ENCODE measurements around the gene NDUFAF3.
"Not testable (repeated sequence)": the region's sequence is repeated elsewhere in the genome, so short reads cannot be mapped to it uniquely, and the experiment has no call there.

NDUFAF3 gene

GRCh38 chr3:49006408-49007067 is 15.4 kb upstream of the NDUFAF3 start:
- Histone ChIP-seq H3K36me3 (peaks cover 6 to 24% (median 11%) of the 10 kb centered on the region in 11 experiments; a peak in 21 of 22 replicates), H3K27me3 (no peaks in the 10 kb centered on the region), H3K27ac (peak overlapping the region; percentile 87 to 99 (median 95)), H3K9me3 (replicated peaks in 1 of 11) (no peaks in the 10 kb centered on the region), H4K20me1 (peaks cover 10 to 37% (median 35%) of the 10 kb centered on the region in 11 experiments; a peak in 21 of 22 replicates), H3K4me1 (peaks cover 28 to 41% (median 35%) of the 10 kb centered on the region in 10 experiments), H3K9ac (peak overlapping the region; percentile 87 to 99 (median 94)), H3K4me3 (peak overlapping the region; percentile 67 to 91 (median 80)), H3K4me2 (peak overlapping the region; percentile 94 to 100 (median 96))
- TF ChIP-seq Cebpa-rat (IDR thresholded peaks at IDR 0.05) = no peak

GRCh38 chr3:49007068-49007770 is 14.7 kb upstream of the NDUFAF3 start, which contains the start of gene WDR6:
WDR6 (plus strand) TSS chr3:49007391; CDS start chr3:49007432, 41 bp downstream.
- Histone ChIP-seq H3K4me3 (peak within 1 kb of the TSS; percentile 67 to 91 (median 80)), H3K27me3 (no peaks in the 10 kb centered on the region), H3K27ac (peak within 1 kb of the TSS; percentile 87 to 99 (median 95)), H4K20me1 (peaks cover 17 to 44% (median 42%) of the 10 kb centered on the region in 11 experiments; a peak in 21 of 22 replicates), H3K9ac (peak within 1 kb of the TSS; percentile 87 to 99 (median 94)), H3K4me2 (peak within 1 kb of the TSS; percentile 94 to 100 (median 96)), H3K36me3 (peaks cover 13 to 30% (median 18%) of the 10 kb centered on the region in 11 experiments), H3K4me1 (peaks cover 28 to 44% (median 36%) of the 10 kb centered on the region in 10 experiments), H3K9me3 (replicated peaks in 1 of 11) (no peaks in the 10 kb centered on the region)
- no peak for TF ChIP-seq Cebpa-rat (IDR thresholded peaks at IDR 0.05)

GRCh38 chr3:49007771-49008528 is 14.0 kb upstream of the NDUFAF3 start:
- no peak for TF ChIP-seq Cebpa-rat (IDR thresholded peaks at IDR 0.05)
- peaks cover 20 to 38% (median 25%) of the 10 kb centered on the region in 11 experiments for H3K36me3 ChIP-seq
- H3K4me2 ChIP-seq = peak overlapping the region; percentile 94 to 100 (median 96)
- peak overlapping the region; percentile 67 to 91 (median 80) for H3K4me3 ChIP-seq
- peaks cover 25 to 52% (median 50%) of the 10 kb centered on the region in 11 experiments; a peak in 21 of 22 replicates for H4K20me1 ChIP-seq
- H3K9ac ChIP-seq = peak overlapping the region; percentile 87 to 99 (median 94)
- no peaks in the 10 kb centered on the region for H3K27me3 ChIP-seq
- H3K9me3 ChIP-seq (replicated peaks in 1 of 11) = no peaks in the 10 kb centered on the region
- peaks cover 28 to 47% (median 36%) of the 10 kb centered on the region in 10 experiments for H3K4me1 ChIP-seq
- peak overlapping the region; percentile 87 to 99 (median 95) for H3K27ac ChIP-seq

GRCh38 chr3:49008627-49009026 is 13.3 kb upstream of the NDUFAF3 start:
- Histone ChIP-seq H3K4me3 (peak overlapping the region; percentile 67 to 91 (median 80)), H3K4me2 (peak overlapping the region; percentile 94 to 100 (median 96)), H4K20me1 (peaks cover 31 to 58% (median 56%) of the 10 kb centered on the region in 11 experiments), H3K36me3 (peaks cover 27 to 45% (median 31%) of the 10 kb centered on the region in 11 experiments), H3K9ac (peak overlapping the region; percentile 87 to 99 (median 94)), H3K4me1 (peaks cover 28 to 54% (median 40%) of the 10 kb centered on the region in 10 experiments), H3K27ac (peak overlapping the region; percentile 23 to 99 (median 95); a peak in 20 of 22 replicates)
- H3K9me3 ChIP-seq (replicated peaks in 1 of 11); H3K27me3 ChIP-seq: not testable (repeated sequence)

GRCh38 chr3:49009396-49009795 is 12.5 kb upstream of the NDUFAF3 start:
- Histone ChIP-seq H3K9me3 (replicated peaks in 1 of 11) (no peaks in the 10 kb centered on the region), H3K9ac (peak overlapping the region in 1 of 11 experiments; percentile 39; a peak in 2 of 22 replicates), H3K4me3 (no peak overlapping the region), H3K4me2 (peak overlapping the region; percentile 34 to 62 (median 51); a peak in 18 of 22 replicates), H3K27ac (peak overlapping the region in 1 of 11 experiments; percentile 14; a peak in 1 of 22 replicates), H4K20me1 (peaks cover 39 to 66% (median 64%) of the 10 kb centered on the region in 11 experiments), H3K27me3 (no peaks in the 10 kb centered on the region), H3K4me1 (peaks cover 28 to 61% (median 47%) of the 10 kb centered on the region in 10 experiments), H3K36me3 (peaks cover 35 to 52% (median 39%) of the 10 kb centered on the region in 11 experiments)
- no peak for TF ChIP-seq Cebpa-rat (IDR thresholded peaks at IDR 0.05)

- Histone ChIP-seq H3K9me3 (replicated peaks in 1 of 11) (no peaks in the 10 kb centered on the region), H3K27me3 (no peaks in the 10 kb centered on the region), H3K4me2 (no peak overlapping the region), H3K27ac (no peak overlapping the region), H3K4me3 (no peak overlapping the region), H3K9ac (no peak overlapping the region), H3K36me3 (peaks cover 57 to 81% (median 65%) of the 10 kb centered on the region in 11 experiments), H3K4me1 (peaks cover 32 to 73% (median 58%) of the 10 kb centered on the region in 10 experiments), H4K20me1 (peaks cover 50 to 97% (median 95%) of the 10 kb centered on the region in 11 experiments)
- TF ChIP-seq Cebpa-rat (IDR thresholded peaks at IDR 0.05) = no peak
Measured at GRCh38 chr3:49012441-49013017, 9.4 kb upstream of the NDUFAF3 start.

- Histone ChIP-seq H3K36me3 (peaks cover 57 to 81% (median 65%) of the 10 kb centered on the region in 11 experiments), H3K27ac (no peak overlapping the region), H3K9me3 (replicated peaks in 1 of 11) (no peaks in the 10 kb centered on the region), H3K4me3 (no peak overlapping the region), H3K4me1 (peaks cover 32 to 73% (median 59%) of the 10 kb centered on the region in 10 experiments), H3K27me3 (no peaks in the 10 kb centered on the region), H3K9ac (no peak overlapping the region), H3K4me2 (peak overlapping the region in 3 of 11 experiments; percentile 6 to 7 (median 6); a peak in 1 of 22 replicates), H4K20me1 (peaks cover 50 to 98% (median 95%) of the 10 kb centered on the region in 11 experiments)
- TF ChIP-seq Cebpa-rat (IDR thresholded peaks at IDR 0.05) = no peak
Measured at GRCh38 chr3:49013113-49013737, 8.7 kb upstream of the NDUFAF3 start.

All from BLaER1 treated with 17β-estradiol and CSF1 and Interleukin-3, amounts not matched to agents 10 nM and 100 nM (cell line).